CD8-positive, alpha-beta memory T cell (primary cell): ENCODE results near the gene FANCI. TPM values are rescaled to one million over a fixed set of nuclear protein-coding genes. Genes with fewer than 3 reads are reported as not detected.

Experiments
- CTCF ChIA-PET: fragments of 350-600 bp; sonication (Branson Sonifier 250); formaldehyde crosslinking; loops from one replicate; lab custom pipeline; 2021; ENCODE audit warnings: antibody characterized with exemption; lab: Charles Lee
- POLR2A ChIA-PET: fragments of 350-600 bp; sonication (Branson Sonifier 250); formaldehyde crosslinking; loops from one replicate; lab custom pipeline; 2021; ENCODE audit warnings: antibody characterized with exemption; lab: Charles Lee
- DNase-seq, 5 donors: peaks; one replicate each; pipeline versions ENCODE4 v3.0.0 to v3.0.0-alpha.2; 2020 to 2022; ENCODE audit warnings: mixed read lengths in 1 of 5
- H3K27ac ChIP-seq: one replicate; pipeline ENCODE4 v1.7.0; 2013; ENCODE audit warnings: low read depth, mild to moderate bottlenecking, low read length, moderate library complexity
- H3K27me3 ChIP-seq: 2 replicates; pipeline ENCODE4 v1.7.0; 2013; ENCODE audit warnings: low read length, mild to moderate bottlenecking; ENCODE audit not compliant: insufficient read depth, poor library complexity, severe bottlenecking
- H3K36me3 ChIP-seq: 2 replicates; pipeline ENCODE4 v1.7.0; 2013; ENCODE audit warnings: mild to moderate bottlenecking, low read length, moderate library complexity; ENCODE audit not compliant: insufficient read depth
- H3K4me1 ChIP-seq: 2 replicates; pipeline ENCODE4 v1.7.0; 2013; ENCODE audit warnings: mild to moderate bottlenecking, low read length, moderate library complexity; ENCODE audit not compliant: insufficient read depth
- H3K4me3 ChIP-seq: 2 replicates; pipeline ENCODE4 v1.7.0; 2013; ENCODE audit warnings: mild to moderate bottlenecking, low read length
- H3K9me3 ChIP-seq: 2 replicates; pipeline ENCODE4 v1.7.0; 2013; ENCODE audit warnings: mild to moderate bottlenecking, low read length
- H3K27ac Mint-ChIP-seq, 8 donors: one replicate each; pipeline ENCODE4 v1.8.0; 2020 to 2021; ENCODE audit warnings: mixed read lengths in 8 of 8, mild to moderate bottlenecking in 6 of 8, inconsistent platforms in 3 of 8, moderate library complexity in 3 of 8
- H3K27me3 Mint-ChIP-seq, 2 donors: one replicate each; pipeline ENCODE4 v1.8.0; 2020 to 2021; ENCODE audit warnings: mixed read lengths in 2 of 2, mild to moderate bottlenecking in 1 of 2, moderate library complexity in 1 of 2
- H3K36me3 Mint-ChIP-seq, 3 donors: one replicate each; pipeline ENCODE4 v1.8.0; 2020 to 2021; ENCODE audit warnings: mixed read lengths in 3 of 3, inconsistent platforms in 1 of 3, mild to moderate bottlenecking in 1 of 3
- H3K4me1 Mint-ChIP-seq, 3 donors: one replicate each; pipeline ENCODE4 v1.8.0; 2020 to 2021; ENCODE audit warnings: mixed read lengths in 3 of 3, inconsistent platforms in 1 of 3, mild to moderate bottlenecking in 1 of 3
- H3K4me3 Mint-ChIP-seq, 7 donors: one replicate each; pipeline ENCODE4 v1.8.0; 2020 to 2021; ENCODE audit warnings: mixed read lengths in 7 of 7, mild to moderate bottlenecking in 6 of 7, moderate library complexity in 4 of 7, inconsistent platforms in 2 of 7
- H3K9me3 Mint-ChIP-seq, 5 donors: one replicate each; pipeline ENCODE4 v1.8.0; 2020 to 2022; ENCODE audit warnings: mixed read lengths in 5 of 5, mild to moderate bottlenecking in 3 of 5, moderate library complexity in 2 of 5, inconsistent platforms in 1 of 5
- polyA plus RNA-seq: library from polyadenylated mRNA; unstranded; fragments of 300-500 nt; fragmentation: Illumina TruSeq; gene quantifications from one replicate; pipeline ENCODE4 v1.2.3, GENCODE V29; 2021
- total RNA-seq, 2 experiments: library from RNA; stranded (reverse); gene quantifications; one replicate each; pipeline ENCODE4 v1.2.3, GENCODE V29; 2021

The FANCI gene
- total and polyA plus RNA-seq, 3 experiments from 2014 or later, result 6.7 to 145 (median 140) TPM

GRCh38 chr15:89329329-89330084 is 85.7 kb downstream of the FANCI start:
- peaks cover 75% of the 10 kb centered on the region for H3K36me3 ChIP-seq
- H3K36me3 Mint-ChIP-seq, result peaks cover 19 to 85% (median 20%) of the 10 kb centered on the region in 3 donors
- POLR2A ChIA-PET, result no interaction called here
- H3K4me3 Mint-ChIP-seq, result peak overlapping the region; percentile 45 to 90 (median 69)
- H3K4me3 ChIP-seq, result peak overlapping the region; percentile 33
- peak overlapping the region; percentile 63 to 94 (median 83) for H3K27ac Mint-ChIP-seq
- H3K4me1 Mint-ChIP-seq, result peaks cover 51 to 66% (median 59%) of the 10 kb centered on the region in 3 donors
- H3K9me3 ChIP-seq, result no peaks in the 10 kb centered on the region
- CTCF ChIA-PET, result interaction anchor here (0.7 to 3.9 kb wide), 4 partner anchors 10 to 123 kb away, joined by 3 to 13 read pairs (median 4); no protein-coding TSS in a partner anchor
- H3K27me3 ChIP-seq, result no peaks in the 10 kb centered on the region
- H3K4me1 ChIP-seq, result peaks cover 60% of the 10 kb centered on the region
- H3K27ac ChIP-seq, result no peak overlapping the region
- no peaks in the 10 kb centered on the region for H3K9me3 Mint-ChIP-seq
- peaks cover 0 to 2% of the 10 kb centered on the region in 2 donors for H3K27me3 Mint-ChIP-seq
- peak in 3 of 5 donors; percentile 35 to 63 (median 36) for DNase-seq

- peak overlapping the region; percentile 45 to 90 (median 69) for H3K4me3 Mint-ChIP-seq
- Histone ChIP-seq H3K27me3 (no peaks in the 10 kb centered on the region), H3K4me1 (peaks cover 60% of the 10 kb centered on the region), H3K36me3 (peaks cover 69% of the 10 kb centered on the region), H3K4me3 (peak overlapping the region; percentile 33), H3K27ac (no peak overlapping the region), H3K9me3 (no peaks in the 10 kb centered on the region)
- DNase-seq, result no peak
- H3K4me1 Mint-ChIP-seq, result peaks cover 56 to 71% (median 63%) of the 10 kb centered on the region in 3 donors
- peak overlapping the region in 6 of 8 donors; percentile 64 to 86 (median 82) for H3K27ac Mint-ChIP-seq
- H3K9me3 Mint-ChIP-seq, result peaks cover 0 to 4% (median 3%) of the 10 kb centered on the region in 5 donors
- ChIA-PET POLR2A (no interaction called here), CTCF (interaction anchor here (1.0 to 3.9 kb wide), 4 partner anchors 25 to 85 kb away, joined by 3 to 13 read pairs (median 4); no protein-coding TSS in a partner anchor)
- H3K36me3 Mint-ChIP-seq, result peaks cover 16 to 87% (median 19%) of the 10 kb centered on the region in 3 donors
- H3K27me3 Mint-ChIP-seq, result peaks cover 4 to 7% of the 10 kb centered on the region in 2 donors
These were observed 86.3 kb downstream of the FANCI start for GRCh38 chr15:89330119-89330518.

- Mint-ChIP-seq H3K36me3 (peaks cover 16 to 82% (median 19%) of the 10 kb centered on the region in 3 donors), H3K9me3 (peaks cover 0 to 4% (median 3%) of the 10 kb centered on the region in 5 donors), H3K4me1 (peaks cover 63 to 80% (median 70%) of the 10 kb centered on the region in 3 donors), H3K4me3 (peak overlapping the region; percentile 50 to 90 (median 66)), H3K27ac (peak overlapping the region in 6 of 8 donors; percentile 29 to 86 (median 54)), H3K27me3 (peaks cover 4 to 12% of the 10 kb centered on the region in 2 donors)
- Histone ChIP-seq H3K27me3 (no peaks in the 10 kb centered on the region), H3K27ac (no peak overlapping the region), H3K4me3 (no peak overlapping the region), H3K9me3 (no peaks in the 10 kb centered on the region), H3K36me3 (peaks cover 60% of the 10 kb centered on the region), H3K4me1 (peaks cover 60% of the 10 kb centered on the region)
- CTCF ChIA-PET, result interaction anchor here (1.0 to 3.9 kb wide), 4 partner anchors 26 to 86 kb away, joined by 3 to 13 read pairs (median 4); no protein-coding TSS in a partner anchor
- DNase-seq, result no peak
- POLR2A ChIA-PET, result no interaction called here
These were observed 87.3 kb downstream of the FANCI start for GRCh38 chr15:89330881-89331595.

- Histone ChIP-seq H3K27me3 (no peaks in the 10 kb centered on the region), H3K4me3 (peak overlapping the region; percentile 1), H3K9me3 (no peaks in the 10 kb centered on the region), H3K27ac (no peak overlapping the region), H3K4me1 (peaks cover 60% of the 10 kb centered on the region), H3K36me3 (peaks cover 46% of the 10 kb centered on the region)
- ChIA-PET POLR2A (no interaction called here), CTCF (interaction anchor here (1.3 to 2.5 kb wide), 3 partner anchors 10 to 27 kb away, joined by 3 to 11 read pairs (median 9); no protein-coding TSS in a partner anchor)
- H3K36me3 Mint-ChIP-seq, result peaks cover 15 to 68% (median 19%) of the 10 kb centered on the region in 3 donors
- H3K4me3 Mint-ChIP-seq, result peak overlapping the region; percentile 63 to 86 (median 79)
- H3K9me3 Mint-ChIP-seq, result peaks cover 0 to 4% (median 3%) of the 10 kb centered on the region in 5 donors
- peaks cover 4 to 10% of the 10 kb centered on the region in 2 donors for H3K27me3 Mint-ChIP-seq
- H3K4me1 Mint-ChIP-seq, result peaks cover 61 to 73% (median 66%) of the 10 kb centered on the region in 3 donors
- peak overlapping the region; percentile 59 to 92 (median 81) for H3K27ac Mint-ChIP-seq
- no peak for DNase-seq
These were observed 88.7 kb downstream of the FANCI start for GRCh38 chr15:89332446-89332845.

GRCh38 chr15:89333011-89333860 is 89.5 kb downstream of the FANCI start:
- Mint-ChIP-seq H3K9me3 (peaks cover 0 to 4% (median 3%) of the 10 kb centered on the region in 5 donors), H3K4me1 (peaks cover 59 to 66% (median 61%) of the 10 kb centered on the region in 3 donors), H3K27ac (peak overlapping the region in 7 of 8 donors; percentile 70 to 100 (median 87)), H3K36me3 (peaks cover 11 to 61% (median 19%) of the 10 kb centered on the region in 3 donors), H3K27me3 (peaks cover 4 to 10% of the 10 kb centered on the region in 2 donors), H3K4me3 (peak overlapping the region; percentile 75 to 94 (median 80))
- Histone ChIP-seq H3K9me3 (no peaks in the 10 kb centered on the region), H3K4me3 (peak overlapping the region; percentile 83), H3K36me3 (peaks cover 40% of the 10 kb centered on the region), H3K4me1 (peaks cover 57% of the 10 kb centered on the region), H3K27me3 (no peaks in the 10 kb centered on the region), H3K27ac (peak overlapping the region; percentile 82)
- ChIA-PET POLR2A (no interaction called here), CTCF (interaction anchor here (0.7 to 2.6 kb wide), 5 partner anchors 11 to 126 kb away, joined by 3 to 11 read pairs (median 9); no protein-coding TSS in a partner anchor)
- peak in 1 of 5 donors; percentile 54 for DNase-seq

GRCh38 chr15:89333959-89334509 is 90.3 kb downstream of the FANCI start:
- Histone ChIP-seq H3K4me3 (peak overlapping the region; percentile 83), H3K4me1 (peaks cover 49% of the 10 kb centered on the region), H3K36me3 (peaks cover 32% of the 10 kb centered on the region), H3K27ac (peak overlapping the region; percentile 82), H3K27me3 (no peaks in the 10 kb centered on the region), H3K9me3 (no peaks in the 10 kb centered on the region)
- Mint-ChIP-seq H3K9me3 (peaks cover 0 to 4% (median 3%) of the 10 kb centered on the region in 5 donors), H3K4me3 (peak overlapping the region; percentile 75 to 94 (median 80)), H3K27ac (peak overlapping the region in 6 of 8 donors; percentile 47 to 100 (median 70)), H3K36me3 (peaks cover 11 to 53% (median 19%) of the 10 kb centered on the region in 3 donors), H3K4me1 (peaks cover 57 to 61% (median 58%) of the 10 kb centered on the region in 3 donors), H3K27me3 (peaks cover 4 to 10% of the 10 kb centered on the region in 2 donors)
- no peak for DNase-seq
- ChIA-PET CTCF (interaction anchor here (1.3 to 8.3 kb wide), 6 partner anchors 11 to 695 kb away, joined by 5 to 58 read pairs (median 9); partner anchors contain the start of gene ISG20), POLR2A (interaction anchor here (0.8 to 1.7 kb wide), 2 partner anchors 44 to 241 kb away, joined by 3 to 5 read pairs; no protein-coding TSS in a partner anchor)
